Peyer's patch (tissue), 4 donors: ENCODE measurements around the gene C4orf50.

ENCODE experiments used
- POLR2A ChIP-seq, 2 donors: fragments of 450-650 bp; IDR thresholded peaks; one replicate each; pipeline ENCODE4 v1.5.1; 2017; ENCODE audit warnings: antibody characterized with exemption in 2 of 2, mild to moderate bottlenecking in 2 of 2, moderate library complexity in 2 of 2
- TF ChIP-seq, protein P1 (sequence below), 6 experiments: fragments of 450-650 bp in 4 of 6; fragments of 200-600 bp in 2 of 6; sonication (generic) in 1 of 6; IDR thresholded peaks; one replicate each; pipeline ENCODE4 v1.5.1; 2017 to 2019; ENCODE audit warnings: antibody characterized with exemption in 6 of 6, mild to moderate bottlenecking in 3 of 6, moderate library complexity in 1 of 6

DNA sequence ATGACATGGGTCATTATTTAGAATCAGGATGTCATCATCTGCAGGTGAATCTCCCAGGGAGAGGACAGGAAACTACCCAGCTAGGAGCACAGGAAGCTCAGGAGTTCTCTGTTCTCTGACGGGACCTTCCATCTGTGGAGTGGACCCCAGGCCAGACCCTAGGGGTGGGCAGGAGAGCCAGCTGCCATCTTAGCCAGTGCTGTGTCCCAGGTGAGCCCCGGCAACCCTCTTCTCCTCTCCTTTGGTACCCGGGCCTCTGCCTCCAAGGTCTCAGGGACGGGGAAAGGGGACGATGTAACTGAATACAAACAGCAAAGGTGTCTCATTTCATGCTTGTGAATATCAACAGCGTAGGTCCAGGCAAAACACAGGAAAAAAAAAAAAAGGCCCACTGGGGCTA, 48.5 kb downstream of the C4orf50 start:
- no peak for TF ChIP-seq POLR2A (IDR thresholded peaks at IDR 0.05)
- TF ChIP-seq, protein P1, sequence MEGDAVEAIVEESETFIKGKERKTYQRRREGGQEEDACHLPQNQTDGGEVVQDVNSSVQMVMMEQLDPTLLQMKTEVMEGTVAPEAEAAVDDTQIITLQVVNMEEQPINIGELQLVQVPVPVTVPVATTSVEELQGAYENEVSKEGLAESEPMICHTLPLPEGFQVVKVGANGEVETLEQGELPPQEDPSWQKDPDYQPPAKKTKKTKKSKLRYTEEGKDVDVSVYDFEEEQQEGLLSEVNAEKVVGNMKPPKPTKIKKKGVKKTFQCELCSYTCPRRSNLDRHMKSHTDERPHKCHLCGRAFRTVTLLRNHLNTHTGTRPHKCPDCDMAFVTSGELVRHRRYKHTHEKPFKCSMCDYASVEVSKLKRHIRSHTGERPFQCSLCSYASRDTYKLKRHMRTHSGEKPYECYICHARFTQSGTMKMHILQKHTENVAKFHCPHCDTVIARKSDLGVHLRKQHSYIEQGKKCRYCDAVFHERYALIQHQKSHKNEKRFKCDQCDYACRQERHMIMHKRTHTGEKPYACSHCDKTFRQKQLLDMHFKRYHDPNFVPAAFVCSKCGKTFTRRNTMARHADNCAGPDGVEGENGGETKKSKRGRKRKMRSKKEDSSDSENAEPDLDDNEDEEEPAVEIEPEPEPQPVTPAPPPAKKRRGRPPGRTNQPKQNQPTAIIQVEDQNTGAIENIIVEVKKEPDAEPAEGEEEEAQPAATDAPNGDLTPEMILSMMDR (IDR thresholded peaks at IDR 0.05): no peak
